Epithelial cell of esophagus (primary cell): Measurements from ENCODE around the gene MEGF6.

Experiments
- DNase-seq: peaks from one replicate; pipeline ENCODE4 v3.0.0; 2010; ENCODE audit warnings: low read depth
- H3K4me3 ChIP-seq: 2 replicates; pipeline ENCODE4 v1.5.1; 2011; ENCODE audit warnings: mild to moderate bottlenecking, low read length, control low read depth
- TF ChIP-seq, protein P1 (sequence below): IDR thresholded peaks from 2 replicates; pipeline ENCODE4 v1.5.1; 2011; ENCODE audit warnings: low read depth, mild to moderate bottlenecking, low read length, control low read depth, inconsistent platforms; ENCODE audit not compliant: insufficient read depth; ENCODE audit errors: missing control alignments

The MEGF6 gene

DNA sequence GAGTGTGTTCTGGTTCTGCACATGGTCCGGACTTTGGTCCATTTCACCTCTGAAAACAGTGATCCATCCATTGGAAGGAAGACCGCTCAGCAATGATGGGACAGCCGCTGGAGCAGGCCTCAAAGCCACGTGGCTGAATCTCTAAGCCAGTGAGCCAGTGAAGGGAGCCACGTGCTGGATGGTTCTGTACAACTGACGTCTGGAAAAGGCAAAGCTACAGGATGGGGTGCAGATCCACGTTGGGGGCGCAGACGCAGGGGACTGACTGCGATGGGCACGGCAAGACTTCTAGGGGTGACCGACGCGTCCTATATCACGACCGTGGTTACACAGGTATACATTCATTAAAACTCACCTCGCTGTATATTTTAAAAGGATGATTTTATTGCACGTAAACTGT is 167.0 kb downstream of the MEGF6 start:
- TF ChIP-seq, protein P1, sequence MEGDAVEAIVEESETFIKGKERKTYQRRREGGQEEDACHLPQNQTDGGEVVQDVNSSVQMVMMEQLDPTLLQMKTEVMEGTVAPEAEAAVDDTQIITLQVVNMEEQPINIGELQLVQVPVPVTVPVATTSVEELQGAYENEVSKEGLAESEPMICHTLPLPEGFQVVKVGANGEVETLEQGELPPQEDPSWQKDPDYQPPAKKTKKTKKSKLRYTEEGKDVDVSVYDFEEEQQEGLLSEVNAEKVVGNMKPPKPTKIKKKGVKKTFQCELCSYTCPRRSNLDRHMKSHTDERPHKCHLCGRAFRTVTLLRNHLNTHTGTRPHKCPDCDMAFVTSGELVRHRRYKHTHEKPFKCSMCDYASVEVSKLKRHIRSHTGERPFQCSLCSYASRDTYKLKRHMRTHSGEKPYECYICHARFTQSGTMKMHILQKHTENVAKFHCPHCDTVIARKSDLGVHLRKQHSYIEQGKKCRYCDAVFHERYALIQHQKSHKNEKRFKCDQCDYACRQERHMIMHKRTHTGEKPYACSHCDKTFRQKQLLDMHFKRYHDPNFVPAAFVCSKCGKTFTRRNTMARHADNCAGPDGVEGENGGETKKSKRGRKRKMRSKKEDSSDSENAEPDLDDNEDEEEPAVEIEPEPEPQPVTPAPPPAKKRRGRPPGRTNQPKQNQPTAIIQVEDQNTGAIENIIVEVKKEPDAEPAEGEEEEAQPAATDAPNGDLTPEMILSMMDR: no peak
- no peak overlapping the region for H3K4me3 ChIP-seq
- DNase-seq: no peak

DNA sequence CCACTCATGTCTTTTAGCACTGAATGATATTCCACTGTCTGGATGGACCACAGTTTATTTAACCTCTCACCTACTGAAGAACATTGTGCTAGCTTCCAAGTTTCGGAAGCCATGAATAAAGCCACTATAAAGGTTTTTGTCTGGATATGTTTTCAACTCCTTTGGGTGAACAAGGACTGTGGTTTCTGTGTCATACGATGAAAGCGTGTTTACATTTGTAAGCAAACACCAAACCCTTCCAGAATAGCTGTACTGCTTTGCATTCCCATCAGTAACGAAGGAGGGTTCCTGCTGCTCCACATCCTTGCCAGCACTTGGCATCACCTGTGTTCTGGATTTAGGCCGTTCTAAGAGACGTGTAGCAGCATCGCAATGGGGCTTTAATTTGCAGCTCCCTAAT is 167.5 kb downstream of the MEGF6 start:
- TF ChIP-seq, protein P1: no peak
- H3K4me3 ChIP-seq: no peak overlapping the region
- DNase-seq: no peak

DNA sequence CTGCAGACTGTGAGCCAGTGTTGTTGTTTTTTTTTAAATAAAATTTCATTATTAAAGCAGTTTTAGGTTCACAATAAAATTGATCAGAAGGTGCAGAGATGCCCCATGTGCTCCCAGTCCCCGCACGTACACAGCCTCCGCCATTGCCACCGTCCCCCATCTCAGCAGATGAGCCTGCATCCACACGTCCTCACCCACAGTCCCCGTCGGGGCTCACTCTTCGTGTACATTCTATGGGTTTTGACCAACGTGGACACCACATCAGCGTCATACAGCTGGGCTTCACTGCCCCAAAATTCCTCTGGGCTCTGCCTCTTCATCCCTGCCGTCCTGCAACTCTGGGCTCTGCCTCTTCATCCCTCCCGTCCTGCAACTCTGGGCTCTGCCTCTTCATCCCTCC is 168.4 kb downstream of the MEGF6 start:
- H3K4me3 ChIP-seq: no peak overlapping the region
- DNase-seq: no peak
- TF ChIP-seq, protein P1: no peak

DNA sequence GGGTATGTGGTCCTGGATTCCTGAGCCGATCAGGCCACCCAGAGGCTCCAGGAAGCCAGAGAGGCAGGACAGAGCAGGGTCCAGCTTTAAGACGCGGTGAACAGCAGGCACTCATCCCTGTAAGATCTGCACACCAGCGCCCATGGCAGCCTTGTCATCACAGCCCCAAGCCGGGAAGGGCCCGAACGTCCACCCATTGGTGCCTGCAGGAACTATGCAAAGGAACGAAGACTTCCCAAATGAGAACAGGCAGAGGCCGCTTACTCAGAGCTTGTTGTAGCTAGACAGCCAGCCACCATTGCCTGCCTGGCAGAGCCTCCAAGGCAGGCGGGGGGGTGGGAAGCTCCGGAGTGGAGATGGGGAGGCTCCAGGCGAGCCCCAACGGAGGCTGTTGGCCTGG is 169.0 kb downstream of the MEGF6 start:
- DNase-seq: no peak
- TF ChIP-seq, protein P1: no peak
- no peak overlapping the region for H3K4me3 ChIP-seq

DNA sequence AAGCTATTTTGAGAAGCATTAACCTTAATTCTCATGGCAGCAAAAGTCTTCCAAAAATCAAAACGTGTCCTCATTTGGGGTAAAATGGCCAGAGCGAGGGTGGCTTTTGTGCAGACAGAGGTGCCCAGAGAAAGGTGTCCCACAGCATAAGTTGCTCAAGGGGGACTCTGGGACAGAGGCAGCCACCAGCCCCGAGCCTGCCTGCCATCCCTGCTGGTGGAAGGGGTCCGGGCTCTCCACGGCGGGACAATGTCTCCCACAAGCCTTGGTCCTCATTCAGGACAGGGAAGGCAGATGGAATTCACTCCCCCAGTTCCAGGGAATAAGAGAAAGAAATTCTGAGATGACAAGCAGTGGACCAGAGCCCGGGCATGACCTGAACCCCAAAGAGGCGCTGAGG is 169.4 kb downstream of the MEGF6 start:
- TF ChIP-seq, protein P1: no peak
- H3K4me3 ChIP-seq: no peak overlapping the region
- DNase-seq: no peak

DNA sequence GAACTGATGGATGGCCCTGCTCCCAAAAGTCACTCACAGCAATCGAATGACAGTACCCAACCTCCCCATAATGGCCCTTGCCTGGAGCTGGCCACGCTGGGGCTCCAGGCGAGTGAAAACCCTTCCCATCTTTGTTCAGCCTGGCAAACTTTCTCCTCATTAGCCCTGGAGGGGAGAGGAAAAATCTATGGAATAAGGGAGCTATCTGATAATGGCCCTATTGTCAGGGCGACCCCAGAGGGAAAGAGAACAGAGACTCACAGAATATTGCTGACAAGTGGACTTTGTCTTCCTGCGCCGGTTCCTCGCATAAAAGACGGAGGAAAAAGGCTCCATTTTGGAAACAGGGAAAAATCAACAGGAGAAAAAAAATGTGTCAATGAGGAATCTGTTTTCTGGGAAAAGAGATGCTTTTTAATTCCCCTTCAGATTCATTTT is 169.9 kb downstream of the MEGF6 start:
- no peak for DNase-seq
- no peak overlapping the region for H3K4me3 ChIP-seq
- TF ChIP-seq, protein P1: no peak

DNA sequence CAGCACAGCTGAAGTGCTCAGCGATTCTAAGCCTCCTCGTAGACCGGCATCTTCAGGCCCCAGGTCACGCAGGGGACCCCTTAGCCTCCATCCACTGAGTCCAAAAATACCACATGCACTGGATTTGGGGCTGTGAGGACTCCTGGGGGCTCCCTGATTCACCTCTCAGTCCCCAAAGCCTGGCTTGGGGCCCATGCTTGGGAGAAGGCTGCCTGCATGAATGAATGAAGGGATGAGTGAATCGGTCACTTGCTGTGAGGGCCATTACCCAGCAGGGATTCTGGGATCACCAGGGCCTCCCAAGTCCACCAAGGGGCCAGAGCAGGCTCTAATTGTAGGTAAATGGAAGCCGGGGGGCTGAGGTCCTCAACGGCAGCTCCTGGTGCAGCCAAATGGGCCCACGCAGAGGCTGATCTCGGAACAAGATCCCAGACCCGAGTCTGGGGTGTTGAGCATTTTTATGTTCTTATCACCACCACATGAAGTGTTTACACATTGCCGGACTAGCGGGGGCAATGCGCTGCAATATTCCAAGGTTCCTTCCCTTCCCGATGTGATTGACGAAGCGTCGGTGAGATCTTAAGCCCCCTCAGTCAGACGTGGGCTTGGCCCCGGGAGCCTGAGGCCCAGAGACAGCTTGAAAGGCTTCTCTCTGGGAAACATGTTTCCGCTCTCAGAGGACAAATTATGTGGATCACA is 170.4 kb downstream of the MEGF6 start:
- H3K4me3 ChIP-seq: no peak overlapping the region
- TF ChIP-seq, protein P1: no peak
- DNase-seq: no peak
